Suprapubic skin (tissue), 4 donors: ENCODE measurements around the gene FCGBP. TPM values are rescaled to one million over a fixed set of nuclear protein-coding genes. Genes with fewer than 3 reads are reported as not detected.

ENCODE experiments used
- DNase-seq, 2 donors: peaks; one replicate each; pipeline ENCODE4 v3.0.0-alpha.2; 2019; ENCODE audit warnings: low spot score in 2 of 2
- H3K27ac ChIP-seq: fragments of 200-600 bp; sonication (generic); one replicate; pipeline ENCODE4 v1.5.1; 2019
- H3K27me3 ChIP-seq: fragments of 200-600 bp; sonication (generic); one replicate; pipeline ENCODE4 v1.5.1; 2019
- H3K36me3 ChIP-seq: fragments of 200-600 bp; sonication (generic); one replicate; pipeline ENCODE4 v1.5.1; 2019
- H3K4me1 ChIP-seq: fragments of 200-600 bp; sonication (generic); one replicate; pipeline ENCODE4 v1.5.1; 2019
- H3K4me3 ChIP-seq: fragments of 200-600 bp; sonication (generic); one replicate; pipeline ENCODE4 v1.5.1; 2019; ENCODE audit warnings: mild to moderate bottlenecking
- H3K9me3 ChIP-seq: fragments of 200-600 bp; sonication (generic); one replicate; pipeline ENCODE4 v1.5.1; 2019
- EP300 ChIP-seq: sonication (generic); formaldehyde crosslinking; IDR thresholded peaks from one replicate; pipeline ENCODE4 v1.6.1; 2017; ENCODE audit warnings: antibody characterized with exemption
- POLR2A ChIP-seq, 2 donors: fragments of 450-650 bp; IDR thresholded peaks; one replicate each; pipeline ENCODE4 v1.6.1; 2017; ENCODE audit warnings: antibody characterized with exemption in 2 of 2, mild to moderate bottlenecking in 2 of 2, moderate library complexity in 2 of 2
- POLR2AphosphoS5 ChIP-seq, 3 donors: sonication (generic); formaldehyde crosslinking; IDR thresholded peaks; one replicate each; pipeline ENCODE4 v1.6.1; 2017; ENCODE audit warnings: antibody characterized with exemption in 3 of 3
- WGBS: methylation state at CpG from one replicate; pipeline ENCODE4 v1.1.5; 2018; 5-methylcytosine and 5-hydroxymethylcytosine counted together
- total RNA-seq, 4 donors: library from RNA; depleted of rRNA; stranded (reverse); fragments of >200 nt; gene quantifications; one replicate each; pipeline ENCODE4 v1.1.0, GENCODE V29; 2016
- TF ChIP-seq, protein P1 (sequence below), 2 donors: fragments of 200-600 bp in 1 of 2; fragments of 450-650 bp in 1 of 2; sonication (generic) in 1 of 2; IDR thresholded peaks; one replicate each; pipeline ENCODE4 v1.5.1; 2016 to 2019; ENCODE audit warnings: antibody characterized with exemption in 2 of 2, mild to moderate bottlenecking in 1 of 2, moderate library complexity in 1 of 2

FCGBP gene
- total RNA-seq, 4 donors from 2014 or later = 114 to 314 (median 246) TPM

GRCh38 chr19:39926170-39926760 is 8.2 kb downstream of the FCGBP start:
- 76% methylated on average over 8 of the region's 8 CpGs for WGBS
- peak in 1 of 2 donors; percentile 20 for DNase-seq
- H3K4me1 ChIP-seq = no peaks in the 10 kb centered on the region

GRCh38 chr19:39924952-39925351 is 9.5 kb downstream of the FCGBP start:
- H3K27ac ChIP-seq = no peak overlapping the region
- no peaks in the 10 kb centered on the region for H3K27me3 ChIP-seq
- H3K36me3 ChIP-seq = no peaks in the 10 kb centered on the region
- no peak overlapping the region for H3K4me3 ChIP-seq
- WGBS = 85% methylated on average over 5 of the region's 5 CpGs
- no peaks in the 10 kb centered on the region for H3K4me1 ChIP-seq
- TF ChIP-seq POLR2AphosphoS5 (IDR thresholded peaks at IDR 0.05) = no peak
- no peak for TF ChIP-seq POLR2A (IDR thresholded peaks at IDR 0.05)
- TF ChIP-seq, protein P1, sequence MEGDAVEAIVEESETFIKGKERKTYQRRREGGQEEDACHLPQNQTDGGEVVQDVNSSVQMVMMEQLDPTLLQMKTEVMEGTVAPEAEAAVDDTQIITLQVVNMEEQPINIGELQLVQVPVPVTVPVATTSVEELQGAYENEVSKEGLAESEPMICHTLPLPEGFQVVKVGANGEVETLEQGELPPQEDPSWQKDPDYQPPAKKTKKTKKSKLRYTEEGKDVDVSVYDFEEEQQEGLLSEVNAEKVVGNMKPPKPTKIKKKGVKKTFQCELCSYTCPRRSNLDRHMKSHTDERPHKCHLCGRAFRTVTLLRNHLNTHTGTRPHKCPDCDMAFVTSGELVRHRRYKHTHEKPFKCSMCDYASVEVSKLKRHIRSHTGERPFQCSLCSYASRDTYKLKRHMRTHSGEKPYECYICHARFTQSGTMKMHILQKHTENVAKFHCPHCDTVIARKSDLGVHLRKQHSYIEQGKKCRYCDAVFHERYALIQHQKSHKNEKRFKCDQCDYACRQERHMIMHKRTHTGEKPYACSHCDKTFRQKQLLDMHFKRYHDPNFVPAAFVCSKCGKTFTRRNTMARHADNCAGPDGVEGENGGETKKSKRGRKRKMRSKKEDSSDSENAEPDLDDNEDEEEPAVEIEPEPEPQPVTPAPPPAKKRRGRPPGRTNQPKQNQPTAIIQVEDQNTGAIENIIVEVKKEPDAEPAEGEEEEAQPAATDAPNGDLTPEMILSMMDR (IDR thresholded peaks at IDR 0.05) = no peak
- TF ChIP-seq EP300 = no peak
- no peaks in the 10 kb centered on the region for H3K9me3 ChIP-seq
- DNase-seq = peak in 1 of 2 donors; percentile 24

More at GRCh38 chr19:39926170-39926760, 8.2 kb downstream of the FCGBP start:
- Histone ChIP-seq H3K27me3 (no peaks in the 10 kb centered on the region), H3K9me3 (no peaks in the 10 kb centered on the region), H3K4me3 (no peak overlapping the region), H3K36me3 (no peaks in the 10 kb centered on the region), H3K27ac (no peak overlapping the region)
- no peak for TF ChIP-seq POLR2A (IDR thresholded peaks at IDR 0.05)
- no peak for TF ChIP-seq EP300
- TF ChIP-seq, protein P1 (IDR thresholded peaks at IDR 0.05) = no peak
- TF ChIP-seq POLR2AphosphoS5 (IDR thresholded peaks at IDR 0.05) = no peak

GRCh38 chr19:39924389-39924788 is 10.0 kb downstream of the FCGBP start:
- Histone ChIP-seq H3K4me1 (no peaks in the 10 kb centered on the region), H3K9me3 (no peaks in the 10 kb centered on the region), H3K27ac (no peak overlapping the region), H3K36me3 (no peaks in the 10 kb centered on the region), H3K27me3 (no peaks in the 10 kb centered on the region), H3K4me3 (no peak overlapping the region)
- peak in 1 of 2 donors; percentile 54 for DNase-seq
- TF ChIP-seq, protein P1 (IDR thresholded peaks at IDR 0.05) = no peak
- TF ChIP-seq POLR2A (IDR thresholded peaks at IDR 0.05) = no peak
- no peak for TF ChIP-seq POLR2AphosphoS5 (IDR thresholded peaks at IDR 0.05)
- no peak for TF ChIP-seq EP300
- WGBS = 95% methylated on average over 37 of the region's 37 CpGs

DNA sequence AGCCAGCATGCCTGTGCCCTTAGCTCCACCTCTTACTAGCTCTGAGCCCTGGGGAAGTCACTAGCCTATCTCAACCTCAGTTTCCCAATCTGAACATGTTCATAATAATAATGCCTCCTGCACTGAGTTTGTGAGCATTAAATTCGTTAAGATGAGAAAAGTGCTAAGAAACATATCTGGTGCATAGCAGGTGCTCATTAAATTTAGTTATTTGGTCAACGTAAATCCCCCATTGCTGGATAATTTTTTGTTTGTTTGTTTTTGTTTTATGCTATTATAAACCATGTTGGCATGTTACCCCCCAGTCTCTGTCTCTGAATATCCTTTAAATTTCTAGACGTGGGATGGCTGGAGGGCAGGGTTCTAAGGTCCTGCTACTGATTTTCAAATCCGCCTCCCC is 10.6 kb downstream of the FCGBP start:
- no peak for DNase-seq
- H3K4me1 ChIP-seq = no peaks in the 10 kb centered on the region
- no peaks in the 10 kb centered on the region for H3K9me3 ChIP-seq
- no peaks in the 10 kb centered on the region for H3K27me3 ChIP-seq
- no peak overlapping the region for H3K4me3 ChIP-seq
- no peaks in the 10 kb centered on the region for H3K36me3 ChIP-seq
- 87% methylated on average over 4 of the region's 4 CpGs for WGBS
- TF ChIP-seq POLR2AphosphoS5 (IDR thresholded peaks at IDR 0.05) (no peak), EP300 (no peak), POLR2A (IDR thresholded peaks at IDR 0.05) (no peak)
- TF ChIP-seq, protein P1 (IDR thresholded peaks at IDR 0.05) = no peak
- H3K27ac ChIP-seq = no peak overlapping the region

GRCh38 chr19:39919976-39920375 is 14.5 kb downstream of the FCGBP start:
- no peak for TF ChIP-seq POLR2AphosphoS5 (IDR thresholded peaks at IDR 0.05)
- TF ChIP-seq POLR2A (IDR thresholded peaks at IDR 0.05) = no peak
- TF ChIP-seq, protein P1 (IDR thresholded peaks at IDR 0.05) = no peak
- TF ChIP-seq EP300 = no peak
- H3K9me3 ChIP-seq = no peaks in the 10 kb centered on the region
- no peak for DNase-seq
- H3K36me3 ChIP-seq = no peaks in the 10 kb centered on the region
- peaks cover 21% of the 10 kb centered on the region for H3K27me3 ChIP-seq
- no peak overlapping the region for H3K4me3 ChIP-seq
- H3K4me1 ChIP-seq = no peaks in the 10 kb centered on the region
- H3K27ac ChIP-seq = no peak overlapping the region
- 82% methylated on average over 6 of the region's 6 CpGs for WGBS
